PFSK-1 (cell line): ENCODE data around the gene NAP1L4.

Source experiments
- POLR2AphosphoS5 ChIP-seq: IDR thresholded peaks from 2 replicates; pipeline ENCODE4 v1.6.1; 2012; ENCODE audit warnings: low read depth, mild to moderate bottlenecking, control low read depth, low read length, moderate library complexity
- SIN3A ChIP-seq: IDR thresholded peaks from 2 replicates; pipeline ENCODE4 v1.6.1; 2012; ENCODE audit warnings: mild to moderate bottlenecking, low read length, moderate library complexity, borderline replicate concordance; ENCODE audit not compliant: insufficient read depth
- TAF1 ChIP-seq: IDR thresholded peaks from 2 replicates; pipeline ENCODE4 v1.6.1; 2012; ENCODE audit warnings: low read length, control low read depth, borderline replicate concordance; ENCODE audit not compliant: insufficient read depth

DNA sequence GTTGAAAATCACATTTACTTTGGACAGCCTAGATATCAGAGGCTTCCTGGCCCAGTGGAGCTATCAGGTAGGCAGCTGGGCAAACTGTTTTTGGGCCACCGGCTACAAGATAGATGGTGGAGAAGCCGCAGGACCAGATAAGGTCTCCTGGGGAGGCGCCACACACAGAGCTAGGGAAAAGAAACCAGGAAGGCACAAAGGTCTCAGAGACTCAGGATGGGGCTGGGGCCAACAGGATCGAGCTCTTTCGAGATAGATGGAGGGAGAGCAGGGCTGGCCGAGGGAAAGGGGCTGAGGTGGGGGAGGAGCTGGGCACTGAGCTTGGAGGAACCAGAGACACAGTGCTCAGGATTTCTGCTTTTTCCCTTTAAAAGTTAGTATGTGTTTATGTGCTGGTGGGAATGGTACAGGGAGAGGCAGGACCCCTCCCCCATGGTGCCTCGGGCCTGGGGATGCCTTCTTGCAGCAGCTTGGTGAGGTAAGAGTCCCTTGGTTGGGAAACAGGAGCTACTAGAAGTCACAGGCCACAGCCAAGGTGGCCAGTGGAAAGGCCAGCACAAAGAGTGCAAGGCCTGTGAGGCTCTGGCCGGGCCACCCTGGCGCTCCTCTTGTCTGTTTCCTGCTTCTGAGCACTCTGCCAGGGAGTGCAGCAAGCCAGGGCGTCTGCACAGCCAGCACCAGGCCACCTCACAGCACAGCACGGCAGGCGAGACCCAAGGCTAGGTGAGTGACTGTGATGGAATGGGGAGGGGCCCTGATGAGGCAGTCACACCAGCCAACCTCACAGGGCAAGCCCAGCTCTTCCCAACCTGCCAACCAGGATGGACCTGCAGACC is 11.5 kb upstream of the NAP1L4 start:
- TF ChIP-seq POLR2AphosphoS5 (no peak; the same call in 1 of the 2 replicates), TAF1 (no peak), SIN3A (no peak)
